ENCODE data around the gene NAGS. TPM values are rescaled to one million over a fixed set of nuclear protein-coding genes. Genes with fewer than 3 reads are reported as not detected.

The NAGS gene
- total RNA-seq, 1 experiment from 2014 or later = 1.6 TPM

GRCh38 chr17:43999024-43999423 is 5.4 kb upstream of the NAGS start:
- TF ChIP-seq CTCF (IDR thresholded peaks at IDR 0.05; ENCODE audit: unreplicated experiment) = no peak
- Mint-ChIP-seq H3K9me3 (ENCODE audit: unreplicated experiment) (no peaks in the 10 kb centered on the region), H3K36me3 (ENCODE audit: insufficient read depth, unreplicated experiment) (peaks cover 5% of the 10 kb centered on the region), H3K4me3 (ENCODE audit: unreplicated experiment) (no peak overlapping the region), H3K27ac (ENCODE audit: low read depth, unreplicated experiment) (no peak overlapping the region), H3K4me1 (ENCODE audit: insufficient read depth, unreplicated experiment) (peaks cover 14% of the 10 kb centered on the region), H3K27me3 (ENCODE audit: insufficient read depth, unreplicated experiment) (no peaks in the 10 kb centered on the region)
- intact Hi-C loops (cut with micrococcal nuclease) = no loop called here
- no peak for DNase-seq (ENCODE audit: unreplicated experiment)
- ChIA-PET CTCF (interaction anchor here (0.6 to 7.3 kb wide), 3 partner anchors 55 to 181 kb away, joined by 4 to 82 read pairs (median 49); partner anchors contain the start of gene PPY), POLR2A (interaction anchor here (0.6 kb wide), 2 partner anchors 11 to 377 kb away, joined by 3 to 4 read pairs; no protein-coding TSS in a partner anchor)
- BruUV-seq (replicated peaks) = no TSS peak

GRCh38 chr17:44000141-44000860 is 4.1 kb upstream of the NAGS start:
- peaks cover 14% of the 10 kb centered on the region for H3K4me1 Mint-ChIP-seq (ENCODE audit: insufficient read depth, unreplicated experiment)
- H3K27me3 Mint-ChIP-seq (ENCODE audit: insufficient read depth, unreplicated experiment) = no peaks in the 10 kb centered on the region
- POLR2A ChIA-PET = no interaction called here
- CTCF ChIA-PET = interaction anchor here (0.5 to 7.3 kb wide), 3 partner anchors 56 to 144 kb away, joined by 3 to 82 read pairs (median 3); partner anchors contain the start of gene PPY
- no peak overlapping the region for H3K27ac Mint-ChIP-seq (ENCODE audit: low read depth, unreplicated experiment)
- BruUV-seq (replicated peaks) = no TSS peak
- TF ChIP-seq CTCF (IDR thresholded peaks at IDR 0.05; ENCODE audit: unreplicated experiment) = no peak
- H3K36me3 Mint-ChIP-seq (ENCODE audit: insufficient read depth, unreplicated experiment) = peaks cover 5% of the 10 kb centered on the region
- DNase-seq (ENCODE audit: unreplicated experiment) = no peak
- H3K4me3 Mint-ChIP-seq (ENCODE audit: unreplicated experiment) = no peak overlapping the region
- no peaks in the 10 kb centered on the region for H3K9me3 Mint-ChIP-seq (ENCODE audit: unreplicated experiment)
- intact Hi-C loops (cut with micrococcal nuclease) = no loop called here

- intact Hi-C loops (cut with micrococcal nuclease) = no loop called here
- no peak for TF ChIP-seq CTCF (IDR thresholded peaks at IDR 0.05; ENCODE audit: unreplicated experiment)
- ChIA-PET POLR2A (interaction anchor here (0.7 kb wide), 1 partner anchor 37 kb away, joined by 3 read pairs; no protein-coding TSS in a partner anchor), CTCF (interaction anchor here (0.5 to 0.8 kb wide), 4 partner anchors 75 to 144 kb away, joined by 3 read pairs; no protein-coding TSS in a partner anchor)
- Mint-ChIP-seq H3K27ac (ENCODE audit: low read depth, unreplicated experiment) (no peak overlapping the region), H3K36me3 (ENCODE audit: insufficient read depth, unreplicated experiment) (peaks cover 5% of the 10 kb centered on the region), H3K9me3 (ENCODE audit: unreplicated experiment) (no peaks in the 10 kb centered on the region), H3K4me3 (ENCODE audit: unreplicated experiment) (no peak overlapping the region), H3K27me3 (ENCODE audit: insufficient read depth, unreplicated experiment) (no peaks in the 10 kb centered on the region), H3K4me1 (ENCODE audit: insufficient read depth, unreplicated experiment) (peaks cover 14% of the 10 kb centered on the region)
- no peak for DNase-seq (ENCODE audit: unreplicated experiment)
- BruUV-seq (replicated peaks) = no TSS peak
Measured at GRCh38 chr17:44000871-44001460, 3.5 kb upstream of the NAGS start.

GRCh38 chr17:44001461-44001920 is 2.9 kb upstream of the NAGS start:
- TF ChIP-seq CTCF (IDR thresholded peaks at IDR 0.05; ENCODE audit: unreplicated experiment) = no peak
- ChIA-PET POLR2A (interaction anchor here (0.7 kb wide), 1 partner anchor 38 kb away, joined by 3 read pairs; no protein-coding TSS in a partner anchor), CTCF (interaction anchor here (0.7 to 1.8 kb wide), 4 partner anchors 75 to 123 kb away, joined by 3 to 5 read pairs (median 4); no protein-coding TSS in a partner anchor)
- Mint-ChIP-seq H3K4me1 (ENCODE audit: insufficient read depth, unreplicated experiment) (peaks cover 14% of the 10 kb centered on the region), H3K4me3 (ENCODE audit: unreplicated experiment) (no peak overlapping the region), H3K27me3 (ENCODE audit: insufficient read depth, unreplicated experiment) (no peaks in the 10 kb centered on the region), H3K27ac (ENCODE audit: low read depth, unreplicated experiment) (peak overlapping the region; percentile 41), H3K9me3 (ENCODE audit: unreplicated experiment) (no peaks in the 10 kb centered on the region), H3K36me3 (ENCODE audit: insufficient read depth, unreplicated experiment) (peaks cover 5% of the 10 kb centered on the region)
- intact Hi-C loops (cut with micrococcal nuclease) = no loop called here
- no TSS peak for BruUV-seq (replicated peaks)
- no peak for DNase-seq (ENCODE audit: unreplicated experiment)
